ENCODE results near the gene BOD1L2.

Gene BOD1L2

DNA sequence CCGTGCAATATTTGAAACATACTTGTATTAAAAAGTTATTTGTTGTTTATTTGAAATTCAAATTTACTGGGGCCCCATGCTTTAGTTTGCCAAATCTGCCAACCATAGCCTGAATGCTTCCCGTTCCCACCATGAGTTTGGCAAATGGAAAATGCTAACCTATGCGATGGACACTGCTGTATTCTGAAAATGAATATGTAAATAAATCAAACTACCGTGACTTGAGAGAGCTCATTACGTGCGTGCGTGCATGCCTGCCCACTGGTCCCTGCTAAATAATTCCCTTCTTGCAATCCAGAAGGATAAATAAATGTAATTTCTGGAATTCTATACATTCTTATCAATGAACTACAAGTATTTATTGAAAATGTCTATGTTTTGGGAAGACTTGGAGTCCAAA lies 3.2 kb downstream of the BOD1L2 start:
- TF ChIP-seq, protein P1, sequence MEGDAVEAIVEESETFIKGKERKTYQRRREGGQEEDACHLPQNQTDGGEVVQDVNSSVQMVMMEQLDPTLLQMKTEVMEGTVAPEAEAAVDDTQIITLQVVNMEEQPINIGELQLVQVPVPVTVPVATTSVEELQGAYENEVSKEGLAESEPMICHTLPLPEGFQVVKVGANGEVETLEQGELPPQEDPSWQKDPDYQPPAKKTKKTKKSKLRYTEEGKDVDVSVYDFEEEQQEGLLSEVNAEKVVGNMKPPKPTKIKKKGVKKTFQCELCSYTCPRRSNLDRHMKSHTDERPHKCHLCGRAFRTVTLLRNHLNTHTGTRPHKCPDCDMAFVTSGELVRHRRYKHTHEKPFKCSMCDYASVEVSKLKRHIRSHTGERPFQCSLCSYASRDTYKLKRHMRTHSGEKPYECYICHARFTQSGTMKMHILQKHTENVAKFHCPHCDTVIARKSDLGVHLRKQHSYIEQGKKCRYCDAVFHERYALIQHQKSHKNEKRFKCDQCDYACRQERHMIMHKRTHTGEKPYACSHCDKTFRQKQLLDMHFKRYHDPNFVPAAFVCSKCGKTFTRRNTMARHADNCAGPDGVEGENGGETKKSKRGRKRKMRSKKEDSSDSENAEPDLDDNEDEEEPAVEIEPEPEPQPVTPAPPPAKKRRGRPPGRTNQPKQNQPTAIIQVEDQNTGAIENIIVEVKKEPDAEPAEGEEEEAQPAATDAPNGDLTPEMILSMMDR (IDR thresholded peaks at IDR 0.05; ENCODE audit: borderline replicate concordance, insufficient read depth, low read depth, low read length) = no peak
- no peak overlapping the region for H3K4me3 ChIP-seq (ENCODE audit: low read depth, low read length)

DNA sequence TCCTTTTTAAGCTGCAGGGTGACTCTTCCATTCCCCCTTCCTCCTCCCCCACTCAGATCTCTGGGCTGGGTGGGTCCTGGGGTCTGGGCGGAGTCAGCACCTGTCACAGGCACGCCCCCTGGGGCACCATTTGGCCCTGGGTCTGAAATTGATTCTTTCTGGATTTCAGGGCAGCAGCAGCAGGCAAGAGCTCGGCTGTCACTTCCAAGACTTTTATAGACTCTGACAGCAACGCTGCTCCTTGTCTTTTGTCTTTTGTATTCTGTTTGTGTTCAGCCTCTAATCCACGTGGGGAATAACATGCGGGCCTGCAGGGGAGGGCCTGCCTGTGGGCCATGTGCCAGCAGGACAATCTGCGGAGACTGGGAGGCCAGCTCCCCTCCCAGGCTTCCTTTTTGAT lies 3.9 kb downstream of the BOD1L2 start:
- no peak overlapping the region for H3K4me3 ChIP-seq (ENCODE audit: low read depth, low read length)
- TF ChIP-seq, protein P1 (IDR thresholded peaks at IDR 0.05; ENCODE audit: borderline replicate concordance, insufficient read depth, low read depth, low read length) = no peak

DNA sequence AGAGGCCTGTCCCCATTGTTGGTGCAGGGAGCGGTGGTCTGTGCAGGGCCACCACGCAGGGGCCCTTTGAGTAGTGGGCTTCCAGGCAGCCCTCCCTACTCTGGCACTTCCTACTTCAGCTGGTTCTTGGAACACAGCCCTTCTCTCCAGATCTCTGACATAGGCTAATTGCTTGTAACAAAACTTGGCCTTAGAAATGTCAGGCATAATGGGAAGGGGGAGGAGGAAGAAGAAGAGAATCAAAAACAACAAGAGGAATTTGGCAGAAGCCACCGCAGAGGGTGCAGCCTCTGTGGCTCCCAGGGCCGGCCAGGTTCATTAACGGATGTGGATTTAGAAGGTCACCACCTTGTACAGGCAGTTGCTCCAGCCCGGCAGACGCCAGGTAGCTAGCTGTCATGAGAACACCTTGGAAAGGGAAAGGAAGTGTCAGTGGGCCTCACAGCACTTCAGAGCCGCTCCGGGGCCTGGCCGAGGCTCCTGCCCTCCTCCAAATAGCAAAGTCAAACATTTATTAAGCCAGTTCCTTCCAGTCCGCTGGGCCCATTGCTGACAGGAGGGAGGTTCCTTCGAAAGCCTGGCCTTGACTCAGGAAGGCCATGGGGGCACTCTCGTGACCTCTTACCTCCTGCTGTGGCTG lies 7.4 kb downstream of the BOD1L2 start:
- no peak overlapping the region for H3K4me3 ChIP-seq (ENCODE audit: low read depth, low read length)
- TF ChIP-seq, protein P1 (IDR thresholded peaks at IDR 0.05; ENCODE audit: borderline replicate concordance, insufficient read depth, low read depth, low read length) = no peak

DNA sequence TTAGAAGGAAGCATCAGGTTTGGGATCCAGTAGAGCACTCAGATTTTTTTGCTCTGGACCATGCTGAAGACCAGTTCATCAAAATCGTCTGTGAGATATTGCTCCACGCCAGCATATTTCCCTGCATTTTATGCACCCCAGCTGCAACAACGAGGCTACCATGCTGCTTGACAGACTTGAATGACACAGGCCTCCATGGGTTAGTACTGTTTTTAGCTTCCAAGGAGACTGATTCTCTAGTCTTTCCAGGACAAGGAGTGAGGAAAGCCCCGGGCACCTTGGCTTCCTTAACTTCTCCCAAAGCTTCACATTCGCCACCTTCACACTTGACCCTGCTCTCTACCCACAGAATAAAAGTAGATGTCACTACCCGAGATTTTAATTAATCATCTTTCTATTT lies 17.5 kb downstream of the BOD1L2 start:
- no peak overlapping the region for H3K4me3 ChIP-seq (ENCODE audit: low read depth, low read length)
- TF ChIP-seq, protein P1 (IDR thresholded peaks at IDR 0.05; ENCODE audit: borderline replicate concordance, insufficient read depth, low read depth, low read length) = no peak

DNA sequence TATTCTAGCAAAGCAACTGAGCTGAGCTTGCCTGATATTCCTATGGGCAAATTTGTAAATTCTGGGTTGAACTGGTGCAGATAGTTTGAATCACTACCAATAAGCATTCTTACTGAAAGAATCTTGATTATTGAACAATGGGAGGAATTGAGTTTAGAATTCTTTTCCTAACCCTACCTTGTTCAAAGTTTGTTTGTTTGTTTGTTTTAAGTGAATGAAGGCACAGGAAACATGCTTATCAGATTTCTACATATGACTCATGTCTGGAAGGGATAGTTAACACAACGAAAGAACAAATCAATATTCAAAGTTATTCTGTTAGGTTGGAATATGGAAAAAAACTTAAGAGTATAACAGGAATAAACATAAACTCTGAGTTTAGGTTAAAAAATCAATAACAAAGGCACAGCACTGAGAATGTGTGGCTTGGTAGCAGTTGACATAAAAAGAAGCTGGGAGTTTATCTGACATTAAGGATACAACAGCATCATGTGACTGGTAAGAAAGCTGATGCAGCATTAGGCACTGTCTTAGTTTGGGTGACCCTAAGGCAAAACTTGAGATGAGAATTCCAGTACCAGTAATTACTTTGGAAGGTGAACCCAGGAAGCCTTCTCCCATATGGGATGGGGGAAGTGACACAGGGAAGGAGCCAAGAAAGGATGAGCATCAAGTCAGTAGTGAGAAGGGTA lies 20.9 kb downstream of the BOD1L2 start:
- H3K4me3 ChIP-seq (ENCODE audit: low read depth, low read length) = no peak overlapping the region
- TF ChIP-seq, protein P1 (IDR thresholded peaks at IDR 0.05; ENCODE audit: borderline replicate concordance, insufficient read depth, low read depth, low read length) = no peak

DNA sequence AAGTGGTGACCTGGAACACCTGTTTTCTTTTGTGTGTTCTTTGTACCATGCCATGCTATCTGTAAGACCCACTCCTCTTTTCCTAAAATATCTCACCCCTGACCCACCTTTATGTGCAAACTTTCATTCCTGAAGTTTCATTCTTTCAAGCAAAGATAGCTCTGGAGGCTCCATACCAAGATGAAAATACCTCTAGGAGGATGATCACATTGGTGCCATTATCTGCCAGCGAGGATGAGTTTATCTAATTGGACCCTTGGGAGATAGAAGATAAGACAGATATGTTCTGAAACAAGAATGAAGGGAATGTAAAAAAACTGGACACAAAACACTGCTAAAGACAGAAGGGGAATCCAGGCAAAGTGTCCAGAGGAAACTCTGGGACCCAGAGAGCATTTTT lies 24.1 kb downstream of the BOD1L2 start:
- TF ChIP-seq, protein P1 (IDR thresholded peaks at IDR 0.05; ENCODE audit: borderline replicate concordance, insufficient read depth, low read depth, low read length) = no peak
- H3K4me3 ChIP-seq (ENCODE audit: low read depth, low read length) = no peak overlapping the region

DNA sequence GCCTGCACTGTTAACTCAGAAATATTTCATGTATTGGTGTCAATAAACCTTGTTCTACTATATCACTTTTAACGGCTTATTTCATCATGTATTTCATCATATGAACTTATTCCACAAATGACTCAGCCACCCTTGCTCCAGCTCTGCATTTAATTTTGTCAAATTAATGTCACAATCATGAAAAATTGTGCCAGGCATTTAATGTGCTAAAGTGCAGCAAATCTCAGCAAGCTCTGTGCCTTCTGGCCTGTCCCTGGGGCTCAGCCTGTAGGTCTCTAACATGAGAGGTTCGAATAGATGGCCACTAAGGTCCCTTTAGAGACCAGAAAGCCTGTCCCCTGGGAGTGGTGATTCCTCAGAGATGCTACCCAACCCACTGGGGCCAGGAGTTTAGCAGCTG lies 28.6 kb downstream of the BOD1L2 start:
- H3K4me3 ChIP-seq (ENCODE audit: low read depth, low read length) = no peak overlapping the region
- TF ChIP-seq, protein P1 (IDR thresholded peaks at IDR 0.05; ENCODE audit: borderline replicate concordance, insufficient read depth, low read depth, low read length) = no peak

Measured in GM12875 (cell line).